Measurements from ENCODE around the gene ZMIZ2.
"Not testable (repeated sequence)": the region's sequence is repeated elsewhere in the genome, so short reads cannot be mapped to it uniquely, and the experiment has no call there.

- TF ChIP-seq POLR2A (IDR thresholded peaks at IDR 0.05; ENCODE audit: low read length); GATA1 (IDR thresholded peaks at IDR 0.05; ENCODE audit: low read depth, low read length): not testable (repeated sequence)
Measured at GRCh38 chr7:44785218-44785617, 36.6 kb downstream of the ZMIZ2 start.
